ENCODE results near the gene ACTG2. TPM values are rescaled to one million over a fixed set of nuclear protein-coding genes. Genes with fewer than 3 reads are reported as not detected.

The ACTG2 gene
- total and polyA plus RNA-seq, 10 of the 15 experiments (the other 5 are each of a cell fraction or from before 2014, with no cell fraction given) = 0.06 to 0.97 (median 0.12) TPM; not detected in 7

- H3K9me3 ChIP-seq (replicated peaks; ENCODE audit: control insufficient read depth, insufficient read depth, low read length) = no peaks in the 10 kb centered on the region
- no peaks in the 10 kb centered on the region for H3K4me1 ChIP-seq (ENCODE audit: control insufficient read depth, insufficient read depth, low read length)
- intact Hi-C loops (cut with micrococcal nuclease; ENCODE audit: unreplicated experiment) = no loop called here
- H3K27ac ChIP-seq (ENCODE audit: control insufficient read depth, insufficient read depth) = no peak overlapping the region
- H2AFZ ChIP-seq (ENCODE audit: control insufficient read depth, low read depth, low read length) = no peak overlapping the region
- H3K36me3 ChIP-seq (ENCODE audit: control insufficient read depth in 2 of 2, insufficient read depth in 2 of 2, low read length in 1 of 2) = no peaks in the 10 kb centered on the region
- H3K4me2 ChIP-seq (ENCODE audit: control insufficient read depth, insufficient read depth) = no peak overlapping the region
- H4K20me1 ChIP-seq (ENCODE audit: control insufficient read depth, insufficient read depth) = no peaks in the 10 kb centered on the region
- H3K27me3 ChIP-seq (replicated peaks in 1 of 2; ENCODE audit: control insufficient read depth in 2 of 2, insufficient read depth in 2 of 2, low read length in 1 of 2) = no peaks in the 10 kb centered on the region
- CTCF ChIA-PET = interaction anchor here (0.8 to 5.4 kb wide), 13 partner anchors 10 to 233 kb away, joined by 3 to 78 read pairs (median 5); partner anchors contain the start of gene STAMBP
- WGBS (ENCODE audit: insufficient coverage, insufficient replicate concordance, low lambda C conversion rate, missing lambda C conversion rate) = 59% methylated on average over 8 of the region's 8 CpGs
- ATAC-seq = no peak
- POLR2A ChIA-PET = interaction anchor here (0.7 to 1.0 kb wide), 3 partner anchors 77 to 680 kb away, joined by 3 read pairs; no protein-coding TSS in a partner anchor
- no TSS peak for BruUV-seq (replicated peaks)
- TF ChIP-seq, protein P1, sequence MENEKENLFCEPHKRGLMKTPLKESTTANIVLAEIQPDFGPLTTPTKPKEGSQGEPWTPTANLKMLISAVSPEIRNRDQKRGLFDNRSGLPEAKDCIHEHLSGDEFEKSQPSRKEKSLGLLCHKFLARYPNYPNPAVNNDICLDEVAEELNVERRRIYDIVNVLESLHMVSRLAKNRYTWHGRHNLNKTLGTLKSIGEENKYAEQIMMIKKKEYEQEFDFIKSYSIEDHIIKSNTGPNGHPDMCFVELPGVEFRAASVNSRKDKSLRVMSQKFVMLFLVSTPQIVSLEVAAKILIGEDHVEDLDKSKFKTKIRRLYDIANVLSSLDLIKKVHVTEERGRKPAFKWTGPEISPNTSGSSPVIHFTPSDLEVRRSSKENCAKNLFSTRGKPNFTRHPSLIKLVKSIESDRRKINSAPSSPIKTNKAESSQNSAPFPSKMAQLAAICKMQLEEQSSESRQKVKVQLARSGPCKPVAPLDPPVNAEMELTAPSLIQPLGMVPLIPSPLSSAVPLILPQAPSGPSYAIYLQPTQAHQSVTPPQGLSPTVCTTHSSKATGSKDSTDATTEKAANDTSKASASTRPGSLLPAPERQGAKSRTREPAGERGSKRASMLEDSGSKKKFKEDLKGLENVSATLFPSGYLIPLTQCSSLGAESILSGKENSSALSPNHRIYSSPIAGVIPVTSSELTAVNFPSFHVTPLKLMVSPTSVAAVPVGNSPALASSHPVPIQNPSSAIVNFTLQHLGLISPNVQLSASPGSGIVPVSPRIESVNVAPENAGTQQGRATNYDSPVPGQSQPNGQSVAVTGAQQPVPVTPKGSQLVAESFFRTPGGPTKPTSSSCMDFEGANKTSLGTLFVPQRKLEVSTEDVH (IDR thresholded peaks at IDR 0.05; ENCODE audit: low read depth, partially characterized antibody) = no peak
- TF ChIP-seq SUZ12 (IDR thresholded peaks at IDR 0.05; ENCODE audit: unreplicated experiment) = no peak
- TF ChIP-seq IKZF2 (IDR thresholded peaks at IDR 0.05) = no peak
- TF ChIP-seq, protein P2, sequence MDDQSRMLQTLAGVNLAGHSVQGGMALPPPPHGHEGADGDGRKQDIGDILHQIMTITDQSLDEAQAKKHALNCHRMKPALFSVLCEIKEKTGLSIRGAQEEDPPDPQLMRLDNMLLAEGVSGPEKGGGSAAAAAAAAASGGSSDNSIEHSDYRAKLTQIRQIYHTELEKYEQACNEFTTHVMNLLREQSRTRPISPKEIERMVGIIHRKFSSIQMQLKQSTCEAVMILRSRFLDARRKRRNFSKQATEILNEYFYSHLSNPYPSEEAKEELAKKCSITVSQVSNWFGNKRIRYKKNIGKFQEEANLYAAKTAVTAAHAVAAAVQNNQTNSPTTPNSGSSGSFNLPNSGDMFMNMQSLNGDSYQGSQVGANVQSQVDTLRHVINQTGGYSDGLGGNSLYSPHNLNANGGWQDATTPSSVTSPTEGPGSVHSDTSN (IDR thresholded peaks at IDR 0.05; ENCODE audit: insufficient replicate concordance, low read depth, low read length) = no peak
- TF ChIP-seq NR2C1 (IDR thresholded peaks at IDR 0.05) = no peak
- TF ChIP-seq CBX5 (IDR thresholded peaks at IDR 0.05; ENCODE audit: low read depth) = no peak
- TF ChIP-seq RUNX3 (IDR thresholded peaks at IDR 0.05; ENCODE audit: low read length) = no peak
- TF ChIP-seq KLF5 (IDR thresholded peaks at IDR 0.05; ENCODE audit: partially characterized antibody) = no peak
- TF ChIP-seq ZNF207 (IDR thresholded peaks at IDR 0.05; ENCODE audit: borderline replicate concordance) = no peak
- TF ChIP-seq RB1 (IDR thresholded peaks at IDR 0.05; ENCODE audit: borderline replicate concordance) = no peak
- TF ChIP-seq, protein P3, sequence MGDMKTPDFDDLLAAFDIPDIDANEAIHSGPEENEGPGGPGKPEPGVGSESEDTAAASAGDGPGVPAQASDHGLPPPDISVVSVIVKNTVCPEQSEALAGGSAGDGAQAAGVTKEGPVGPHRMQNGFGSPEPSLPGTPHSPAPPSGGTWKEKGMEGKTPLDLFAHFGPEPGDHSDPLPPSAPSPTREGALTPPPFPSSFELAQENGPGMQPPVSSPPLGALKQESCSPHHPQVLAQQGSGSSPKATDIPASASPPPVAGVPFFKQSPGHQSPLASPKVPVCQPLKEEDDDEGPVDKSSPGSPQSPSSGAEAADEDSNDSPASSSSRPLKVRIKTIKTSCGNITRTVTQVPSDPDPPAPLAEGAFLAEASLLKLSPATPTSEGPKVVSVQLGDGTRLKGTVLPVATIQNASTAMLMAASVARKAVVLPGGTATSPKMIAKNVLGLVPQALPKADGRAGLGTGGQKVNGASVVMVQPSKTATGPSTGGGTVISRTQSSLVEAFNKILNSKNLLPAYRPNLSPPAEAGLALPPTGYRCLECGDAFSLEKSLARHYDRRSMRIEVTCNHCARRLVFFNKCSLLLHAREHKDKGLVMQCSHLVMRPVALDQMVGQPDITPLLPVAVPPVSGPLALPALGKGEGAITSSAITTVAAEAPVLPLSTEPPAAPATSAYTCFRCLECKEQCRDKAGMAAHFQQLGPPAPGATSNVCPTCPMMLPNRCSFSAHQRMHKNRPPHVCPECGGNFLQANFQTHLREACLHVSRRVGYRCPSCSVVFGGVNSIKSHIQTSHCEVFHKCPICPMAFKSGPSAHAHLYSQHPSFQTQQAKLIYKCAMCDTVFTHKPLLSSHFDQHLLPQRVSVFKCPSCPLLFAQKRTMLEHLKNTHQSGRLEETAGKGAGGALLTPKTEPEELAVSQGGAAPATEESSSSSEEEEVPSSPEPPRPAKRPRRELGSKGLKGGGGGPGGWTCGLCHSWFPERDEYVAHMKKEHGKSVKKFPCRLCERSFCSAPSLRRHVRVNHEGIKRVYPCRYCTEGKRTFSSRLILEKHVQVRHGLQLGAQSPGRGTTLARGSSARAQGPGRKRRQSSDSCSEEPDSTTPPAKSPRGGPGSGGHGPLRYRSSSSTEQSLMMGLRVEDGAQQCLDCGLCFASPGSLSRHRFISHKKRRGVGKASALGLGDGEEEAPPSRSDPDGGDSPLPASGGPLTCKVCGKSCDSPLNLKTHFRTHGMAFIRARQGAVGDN (IDR thresholded peaks at IDR 0.05) = no peak
- no peak for TF ChIP-seq RAD51 (IDR thresholded peaks at IDR 0.05)
- H3K9ac ChIP-seq (ENCODE audit: control insufficient read depth, insufficient read depth, low read length) = no peak overlapping the region
- in situ Hi-C loops (cut with MboI) = no loop called here
- no peak overlapping the region for H3K4me3 ChIP-seq
- no peaks in the 10 kb centered on the region for H3K79me2 ChIP-seq (ENCODE audit: control insufficient read depth, insufficient read depth, low read length)
- SMC1A ChIA-PET (ENCODE audit: uncharacterized antibody, unreplicated experiment) = interaction anchor here (0.7 to 5.0 kb wide), 7 partner anchors 27 to 238 kb away, joined by 3 to 45 read pairs (median 4); no protein-coding TSS in a partner anchor
- RAD21 ChIA-PET (ENCODE audit: unreplicated experiment) = interaction anchor here (0.8 to 2.2 kb wide), 6 partner anchors 12 to 213 kb away, joined by 3 to 6 read pairs (median 3); no protein-coding TSS in a partner anchor
- FAIRE-seq = no peak
- DNase-seq (ENCODE audit: low read depth, low spot score) = no peak
Measured at GRCh38 chr2:73911548-73912208, 18.9 kb downstream of the ACTG2 start.
